ENCODE results near the gene TMEM132C. TPM values are rescaled to one million over a fixed set of nuclear protein-coding genes. Genes with fewer than 3 reads are reported as not detected.

The TMEM132C gene
- total and polyA plus RNA-seq, 2 donors (not counting 3 experiments of a cell fraction or from before 2014, with no cell fraction given): not detected

DNA sequence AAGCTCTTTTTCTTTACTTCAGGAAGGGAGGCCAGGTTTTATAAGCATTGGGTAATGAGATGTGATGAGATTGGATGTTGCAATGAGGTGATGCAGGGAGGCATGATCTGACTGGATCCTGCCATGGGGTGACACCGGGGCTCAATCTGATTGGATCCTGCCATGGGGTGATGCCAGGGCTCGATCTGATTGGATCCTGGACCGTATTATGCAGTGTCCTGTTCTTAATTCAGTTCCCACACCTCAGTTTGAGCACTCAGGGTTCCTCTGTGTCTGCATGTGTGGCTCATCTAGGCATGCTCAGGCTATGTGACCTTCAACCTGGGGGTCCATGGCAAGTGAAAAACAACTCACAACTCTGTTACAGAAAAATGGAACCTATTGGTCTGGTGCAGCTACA lies 390.4 kb downstream of the TMEM132C start:
- Histone ChIP-seq H3K4me2 (ENCODE audit: insufficient read depth, low read length) (no peak overlapping the region), H3K9ac (replicated peaks; ENCODE audit: extremely low read depth, insufficient read depth, low read length) (no peak overlapping the region), H3K4me3 (replicated peaks in 1 of 3; ENCODE audit: insufficient read depth in 1 of 3, low read depth in 1 of 3, low read length in 3 of 3) (no peak overlapping the region), H4K20me1 (replicated peaks; ENCODE audit: control insufficient read depth, extremely low read depth, insufficient read depth, low read length) (no peaks in the 10 kb centered on the region), H3K9me1 (replicated peaks; ENCODE audit: control insufficient read depth, extremely low read depth, insufficient read depth, low read length) (no peaks in the 10 kb centered on the region), H3K36me3 (ENCODE audit: control insufficient read depth in 2 of 2, extremely low read depth in 1 of 2, insufficient read depth in 2 of 2, low read length in 2 of 2) (no peaks in the 10 kb centered on the region), H3K4me1 (ENCODE audit: control insufficient read depth, extremely low read depth, insufficient read depth, low read length) (no peaks in the 10 kb centered on the region), H3K79me2 (ENCODE audit: control insufficient read depth, insufficient read depth, low read length) (no peaks in the 10 kb centered on the region), H3K9me3 (replicated peaks; ENCODE audit: control insufficient read depth, insufficient read depth, low read length) (peaks cover 2% of the 10 kb centered on the region), H3K27ac (ENCODE audit: insufficient read depth, low read depth, low read length) (no peak overlapping the region), H2AFZ (ENCODE audit: low read depth, low read length) (no peak overlapping the region), H3K27me3 (ENCODE audit: control insufficient read depth in 2 of 2, insufficient read depth in 2 of 2, low read length in 2 of 2) (no peaks in the 10 kb centered on the region)
- no TSS peak for BruUV-seq (replicated peaks)
- FAIRE-seq (no peak), DNase-seq (ENCODE audit: low read depth, low spot score) (no peak)
- TF ChIP-seq, protein P1, sequence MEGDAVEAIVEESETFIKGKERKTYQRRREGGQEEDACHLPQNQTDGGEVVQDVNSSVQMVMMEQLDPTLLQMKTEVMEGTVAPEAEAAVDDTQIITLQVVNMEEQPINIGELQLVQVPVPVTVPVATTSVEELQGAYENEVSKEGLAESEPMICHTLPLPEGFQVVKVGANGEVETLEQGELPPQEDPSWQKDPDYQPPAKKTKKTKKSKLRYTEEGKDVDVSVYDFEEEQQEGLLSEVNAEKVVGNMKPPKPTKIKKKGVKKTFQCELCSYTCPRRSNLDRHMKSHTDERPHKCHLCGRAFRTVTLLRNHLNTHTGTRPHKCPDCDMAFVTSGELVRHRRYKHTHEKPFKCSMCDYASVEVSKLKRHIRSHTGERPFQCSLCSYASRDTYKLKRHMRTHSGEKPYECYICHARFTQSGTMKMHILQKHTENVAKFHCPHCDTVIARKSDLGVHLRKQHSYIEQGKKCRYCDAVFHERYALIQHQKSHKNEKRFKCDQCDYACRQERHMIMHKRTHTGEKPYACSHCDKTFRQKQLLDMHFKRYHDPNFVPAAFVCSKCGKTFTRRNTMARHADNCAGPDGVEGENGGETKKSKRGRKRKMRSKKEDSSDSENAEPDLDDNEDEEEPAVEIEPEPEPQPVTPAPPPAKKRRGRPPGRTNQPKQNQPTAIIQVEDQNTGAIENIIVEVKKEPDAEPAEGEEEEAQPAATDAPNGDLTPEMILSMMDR (IDR thresholded peaks at IDR 0.05; ENCODE audit: extremely low read depth in 1 of 2, insufficient read depth in 1 of 2, low read depth in 1 of 2, low read length in 2 of 2): no peak
- TF ChIP-seq FOS (IDR thresholded peaks at IDR 0.05; ENCODE audit: borderline replicate concordance, insufficient read depth, low read length) (no peak), POLR2AphosphoS5 (IDR thresholded peaks at IDR 0.05; ENCODE audit: insufficient read depth, low read depth, low read length) (no peak), GATA2 (IDR thresholded peaks at IDR 0.05; ENCODE audit: insufficient read depth, insufficient read length, low read depth, low read length) (no peak), JUN (IDR thresholded peaks at IDR 0.05; ENCODE audit: borderline replicate concordance, insufficient read depth, insufficient read length, low read depth) (no peak), EZH2 (IDR thresholded peaks at IDR 0.05; ENCODE audit: borderline replicate concordance, low read depth, low read length, severe bottlenecking) (no peak), MAX (IDR thresholded peaks at IDR 0.05; ENCODE audit: insufficient read depth, insufficient read length) (no peak), POLR2A (IDR thresholded peaks at IDR 0.05; ENCODE audit: low read depth, low read length) (no peak), MYC (IDR thresholded peaks at IDR 0.05; ENCODE audit: low read depth, low read length) (no peak)
- intact Hi-C loops (cut with micrococcal nuclease) (no loop called here), dilution Hi-C loops (cut with MboI; ENCODE audit: extremely low pct_ligation_motif_present, low sequenced_read_pairs) (no loop called here)
- CTCF ChIA-PET: no interaction called here
- POLR2A ChIA-PET: no interaction called here

Measured in endothelial cell of umbilical vein (primary cell).